Spleen (tissue), 11 donors: ENCODE results near the gene BEST3. TPM values are rescaled to one million over a fixed set of nuclear protein-coding genes. Genes with fewer than 3 reads are reported as not detected.
"Not testable (repeated sequence)": the region's sequence is repeated elsewhere in the genome, so short reads cannot be mapped to it uniquely, and the experiment has no call there.

Experiments used
- DNase-seq: peaks from one replicate; pipeline ENCODE4 v3.0.0-alpha.2; 2020
- H3K27ac ChIP-seq, 8 donors: fragments of 200-600 bp; sonication (generic) in 7 of 8; 1 replicate in 4 of 8; 2 replicates in 4 of 8; pipeline versions ENCODE4 v1.5.0 to v1.8.0; 2016 to 2021; ENCODE audit warnings: inconsistent platforms in 4 of 8, mild to moderate bottlenecking in 4 of 8, moderate library complexity in 1 of 8
- H3K27me3 ChIP-seq, 7 donors: fragments of 200-600 bp; sonication (generic) in 6 of 7; replicated peaks in 1 of 7; 1 replicate in 4 of 7; 2 replicates in 3 of 7; pipeline versions ENCODE4 v1.5.0 to v1.8.0; 2016 to 2021; ENCODE audit warnings: inconsistent platforms in 3 of 7, mild to moderate bottlenecking in 1 of 7
- H3K36me3 ChIP-seq, 6 donors: fragments of 200-600 bp; sonication (generic) in 5 of 6; 1 replicate in 4 of 6; 2 replicates in 2 of 6; pipeline versions ENCODE4 v1.5.0 to v1.8.0; 2016 to 2021; ENCODE audit warnings: inconsistent platforms in 2 of 6
- H3K4me1 ChIP-seq, 6 donors: fragments of 200-600 bp; sonication (generic) in 5 of 6; 1 replicate in 3 of 6; 2 replicates in 3 of 6; pipeline versions ENCODE4 v1.5.0 to v1.8.0; 2016 to 2021; ENCODE audit warnings: inconsistent platforms in 3 of 6
- H3K4me3 ChIP-seq, 8 donors: fragments of 200-600 bp; sonication (generic) in 7 of 8; 1 replicate in 4 of 8; 2 replicates in 4 of 8; pipeline versions ENCODE4 v1.5.0 to v1.8.0; 2016 to 2021; ENCODE audit warnings: inconsistent platforms in 4 of 8, mild to moderate bottlenecking in 4 of 8, moderate library complexity in 2 of 8
- H3K9me3 ChIP-seq, 8 donors: fragments of 200-600 bp; sonication (generic) in 7 of 8; 1 replicate in 4 of 8; 2 replicates in 4 of 8; pipeline versions ENCODE4 v1.5.0 to v1.8.0; 2016 to 2021; ENCODE audit warnings: inconsistent platforms in 4 of 8
- POLR2A ChIP-seq, 3 donors: fragments of 450-650 bp; IDR thresholded peaks; one replicate each; pipeline ENCODE4 v1.5.1; 2017; ENCODE audit warnings: antibody characterized with exemption in 3 of 3, mild to moderate bottlenecking in 1 of 3
- POLR2AphosphoS5 ChIP-seq, 3 donors: sonication (generic); formaldehyde crosslinking; IDR thresholded peaks; one replicate each; pipeline ENCODE4 v1.5.1; 2017; ENCODE audit warnings: antibody characterized with exemption in 3 of 3
- WGBS, 5 donors: extraction: QIAGEN DNeasy Blood & Tissue Kit in 3 of 5; methylation state at CpG; one replicate each; pipeline versions ENCODE4 v1.1.5 to v1.1.7; 2013 to 2018; 5-methylcytosine and 5-hydroxymethylcytosine counted together
- intact Hi-C: fragments of 100-400 bp; cut with DNase I; formaldehyde crosslinking; loops from one replicate; pipeline ENCODE4 v1.15.0; 2023; ENCODE audit warnings: low total_unique reads
- polyA plus RNA-seq, 3 donors: library from polyadenylated mRNA; stranded (reverse); fragments of 200-250 nt; gene quantifications; one replicate each; pipeline ENCODE4 v1.2.1, GENCODE V29; 2013
- total RNA-seq, 7 donors: library from RNA; depleted of rRNA in 3 of 7; stranded (reverse); fragments of >200 nt in 3 of 7; fragmentation: NEBNext Ultra II Directional in 4 of 7; extraction: Animal tissue kit (Norgen Biotek cat#: 25700) in 4 of 7; gene quantifications; one replicate each; pipeline versions ENCODE4 v1.1.0 to v1.2.1, GENCODE V29; 2016 to 2021
- TF ChIP-seq, protein P1 (sequence below), 11 experiments: fragments of 200-600 bp in 7 of 11; fragments of 450-650 bp in 4 of 11; sonication (generic) in 4 of 11; IDR thresholded peaks in 8 of 11; conservative IDR thresholded peaks in 3 of 11; 1 replicate in 7 of 11; 2 replicates in 4 of 11; pipeline versions ENCODE4 v1.4.0 to v1.8.0; 2016 to 2021; ENCODE audit warnings: antibody characterized with exemption in 11 of 11, inconsistent platforms in 4 of 11, mild to moderate bottlenecking in 1 of 11
- donor health status: healthy with polysubstance abuse.
- donor health status: DM: no; HTN: no; CAD: no; lungs with moderate emphysema.
- donor health status: DM: no; HTN: no; CAD: no.
- donor health status: Bipolar disorder and iron deficiency.
- donor health status: healthy.
- donor health status: DM: no; HTN: no; CAD: no.
- donor health status: DM: yes; HTN: yes; CAD: no.

The BEST3 gene
- total and polyA plus RNA-seq, 10 donors, result 0.14 TPM; not detected in 9

DNA sequence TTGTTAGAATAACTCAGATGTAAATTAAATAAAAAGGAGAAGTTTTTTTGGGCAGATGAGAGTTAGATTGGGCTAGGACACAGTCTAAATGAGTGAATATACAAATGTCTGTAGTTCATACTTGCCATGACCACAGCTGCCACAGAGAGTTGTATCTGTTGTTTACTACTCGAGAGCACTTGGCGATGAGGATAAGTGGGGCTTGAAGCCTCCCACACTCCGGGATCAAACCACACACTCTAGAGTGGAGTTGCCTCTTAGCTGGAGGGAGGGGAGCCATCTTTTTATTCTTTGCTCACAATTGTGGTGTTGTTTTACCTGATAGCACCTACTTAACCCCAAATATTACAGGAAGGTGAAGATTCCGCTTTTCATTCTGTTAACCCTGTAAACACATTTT lies 27.5 kb downstream of the BEST3 start:
- H3K9me3 ChIP-seq, result no peaks in the 10 kb centered on the region
- no peaks in the 10 kb centered on the region for H3K36me3 ChIP-seq
- H3K4me3 ChIP-seq, result no peak overlapping the region
- no peaks in the 10 kb centered on the region for H3K27me3 ChIP-seq
- no peaks in the 10 kb centered on the region for H3K4me1 ChIP-seq
- WGBS, 5 donors, result 83 to 99% (median 88%) methylated on average over 4 of the region's 4 CpGs
- no peak overlapping the region for H3K27ac ChIP-seq
- TF ChIP-seq POLR2AphosphoS5 (IDR thresholded peaks at IDR 0.05) (no peak), POLR2A (IDR thresholded peaks at IDR 0.05) (no peak)
- TF ChIP-seq, protein P1, sequence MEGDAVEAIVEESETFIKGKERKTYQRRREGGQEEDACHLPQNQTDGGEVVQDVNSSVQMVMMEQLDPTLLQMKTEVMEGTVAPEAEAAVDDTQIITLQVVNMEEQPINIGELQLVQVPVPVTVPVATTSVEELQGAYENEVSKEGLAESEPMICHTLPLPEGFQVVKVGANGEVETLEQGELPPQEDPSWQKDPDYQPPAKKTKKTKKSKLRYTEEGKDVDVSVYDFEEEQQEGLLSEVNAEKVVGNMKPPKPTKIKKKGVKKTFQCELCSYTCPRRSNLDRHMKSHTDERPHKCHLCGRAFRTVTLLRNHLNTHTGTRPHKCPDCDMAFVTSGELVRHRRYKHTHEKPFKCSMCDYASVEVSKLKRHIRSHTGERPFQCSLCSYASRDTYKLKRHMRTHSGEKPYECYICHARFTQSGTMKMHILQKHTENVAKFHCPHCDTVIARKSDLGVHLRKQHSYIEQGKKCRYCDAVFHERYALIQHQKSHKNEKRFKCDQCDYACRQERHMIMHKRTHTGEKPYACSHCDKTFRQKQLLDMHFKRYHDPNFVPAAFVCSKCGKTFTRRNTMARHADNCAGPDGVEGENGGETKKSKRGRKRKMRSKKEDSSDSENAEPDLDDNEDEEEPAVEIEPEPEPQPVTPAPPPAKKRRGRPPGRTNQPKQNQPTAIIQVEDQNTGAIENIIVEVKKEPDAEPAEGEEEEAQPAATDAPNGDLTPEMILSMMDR (IDR thresholded peaks at IDR 0.05 in 8 of 11, conservative IDR thresholded peaks at IDR 0.05 in 3 of 11), result no peak
- DNase-seq, result no peak
- intact Hi-C loops, result no loop called here

GRCh38 chr12:69666798-69667197 lies 32.3 kb downstream of the BEST3 start:
- Histone ChIP-seq H3K9me3 (no peaks in the 10 kb centered on the region), H3K27ac (no peak overlapping the region), H3K36me3 (no peaks in the 10 kb centered on the region), H3K27me3 (no peaks in the 10 kb centered on the region), H3K4me3 (no peak overlapping the region), H3K4me1 (no peaks in the 10 kb centered on the region)
- no peak for DNase-seq
- 71 to 90% (median 80%) methylated on average over 2 of the region's 2 CpGs for WGBS, 5 donors
- TF ChIP-seq POLR2AphosphoS5 (IDR thresholded peaks at IDR 0.05), result no peak
- intact Hi-C loops, result no loop called here

- H3K9me3 ChIP-seq, H3K27me3 ChIP-seq, H3K4me3 ChIP-seq, H3K36me3 ChIP-seq, DNase-seq, H3K4me1 ChIP-seq, intact Hi-C loops, H3K27ac ChIP-seq: not testable (repeated sequence)
- TF ChIP-seq, protein P1 (IDR thresholded peaks at IDR 0.05 in 8 of 11, conservative IDR thresholded peaks at IDR 0.05 in 3 of 11), result peak in 1 of 11 experiments; percentile 14
- WGBS, 5 donors, result 78 to 89% (median 84%) methylated on average over 6 of the region's 6 CpGs
These were observed 34.1 kb downstream of the BEST3 start for GRCh38 chr12:69664930-69665377.

- H3K9me3 ChIP-seq, result no peaks in the 10 kb centered on the region
- no peak overlapping the region for H3K4me3 ChIP-seq
- intact Hi-C loops, result no loop called here
- H3K27me3 ChIP-seq, result no peaks in the 10 kb centered on the region
- no peak overlapping the region for H3K27ac ChIP-seq
- TF ChIP-seq POLR2A (IDR thresholded peaks at IDR 0.05), result no peak
- TF ChIP-seq, protein P1 (IDR thresholded peaks at IDR 0.05 in 8 of 11, conservative IDR thresholded peaks at IDR 0.05 in 3 of 11), result no peak
- TF ChIP-seq POLR2AphosphoS5 (IDR thresholded peaks at IDR 0.05), result no peak
- H3K4me1 ChIP-seq, result no peaks in the 10 kb centered on the region
- DNase-seq, result no peak
- WGBS, 5 donors, result 88 to 98% (median 90%) methylated on average over 3 of the region's 3 CpGs
- no peaks in the 10 kb centered on the region for H3K36me3 ChIP-seq
These were observed 35.4 kb downstream of the BEST3 start for GRCh38 chr12:69663726-69664125.

- TF ChIP-seq, protein P1 (IDR thresholded peaks at IDR 0.05 in 8 of 11, conservative IDR thresholded peaks at IDR 0.05 in 3 of 11), result no peak
- DNase-seq, result no peak
- Histone ChIP-seq H3K27ac (no peak overlapping the region), H3K4me3 (no peak overlapping the region), H3K36me3 (no peaks in the 10 kb centered on the region), H3K9me3 (no peaks in the 10 kb centered on the region), H3K27me3 (no peaks in the 10 kb centered on the region), H3K4me1 (no peaks in the 10 kb centered on the region)
- intact Hi-C loops, result no loop called here
These were observed 36.3 kb downstream of the BEST3 start for GRCh38 chr12:69662764-69663163.
